GM12801 (cell line): ENCODE measurements around the gene TMEM201.

ENCODE experiments used
- TF ChIP-seq, protein P1 (sequence below): IDR thresholded peaks from one replicate; pipeline ENCODE4 v1.5.1; 2011; ENCODE audit warnings: control low read depth; ENCODE audit not compliant: insufficient read length; ENCODE audit errors: extremely low read depth

The TMEM201 gene

GRCh38 chr1:9612162-9612845, 23.6 kb downstream of the TMEM201 start:
- TF ChIP-seq, protein P1, sequence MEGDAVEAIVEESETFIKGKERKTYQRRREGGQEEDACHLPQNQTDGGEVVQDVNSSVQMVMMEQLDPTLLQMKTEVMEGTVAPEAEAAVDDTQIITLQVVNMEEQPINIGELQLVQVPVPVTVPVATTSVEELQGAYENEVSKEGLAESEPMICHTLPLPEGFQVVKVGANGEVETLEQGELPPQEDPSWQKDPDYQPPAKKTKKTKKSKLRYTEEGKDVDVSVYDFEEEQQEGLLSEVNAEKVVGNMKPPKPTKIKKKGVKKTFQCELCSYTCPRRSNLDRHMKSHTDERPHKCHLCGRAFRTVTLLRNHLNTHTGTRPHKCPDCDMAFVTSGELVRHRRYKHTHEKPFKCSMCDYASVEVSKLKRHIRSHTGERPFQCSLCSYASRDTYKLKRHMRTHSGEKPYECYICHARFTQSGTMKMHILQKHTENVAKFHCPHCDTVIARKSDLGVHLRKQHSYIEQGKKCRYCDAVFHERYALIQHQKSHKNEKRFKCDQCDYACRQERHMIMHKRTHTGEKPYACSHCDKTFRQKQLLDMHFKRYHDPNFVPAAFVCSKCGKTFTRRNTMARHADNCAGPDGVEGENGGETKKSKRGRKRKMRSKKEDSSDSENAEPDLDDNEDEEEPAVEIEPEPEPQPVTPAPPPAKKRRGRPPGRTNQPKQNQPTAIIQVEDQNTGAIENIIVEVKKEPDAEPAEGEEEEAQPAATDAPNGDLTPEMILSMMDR: no peak

DNA sequence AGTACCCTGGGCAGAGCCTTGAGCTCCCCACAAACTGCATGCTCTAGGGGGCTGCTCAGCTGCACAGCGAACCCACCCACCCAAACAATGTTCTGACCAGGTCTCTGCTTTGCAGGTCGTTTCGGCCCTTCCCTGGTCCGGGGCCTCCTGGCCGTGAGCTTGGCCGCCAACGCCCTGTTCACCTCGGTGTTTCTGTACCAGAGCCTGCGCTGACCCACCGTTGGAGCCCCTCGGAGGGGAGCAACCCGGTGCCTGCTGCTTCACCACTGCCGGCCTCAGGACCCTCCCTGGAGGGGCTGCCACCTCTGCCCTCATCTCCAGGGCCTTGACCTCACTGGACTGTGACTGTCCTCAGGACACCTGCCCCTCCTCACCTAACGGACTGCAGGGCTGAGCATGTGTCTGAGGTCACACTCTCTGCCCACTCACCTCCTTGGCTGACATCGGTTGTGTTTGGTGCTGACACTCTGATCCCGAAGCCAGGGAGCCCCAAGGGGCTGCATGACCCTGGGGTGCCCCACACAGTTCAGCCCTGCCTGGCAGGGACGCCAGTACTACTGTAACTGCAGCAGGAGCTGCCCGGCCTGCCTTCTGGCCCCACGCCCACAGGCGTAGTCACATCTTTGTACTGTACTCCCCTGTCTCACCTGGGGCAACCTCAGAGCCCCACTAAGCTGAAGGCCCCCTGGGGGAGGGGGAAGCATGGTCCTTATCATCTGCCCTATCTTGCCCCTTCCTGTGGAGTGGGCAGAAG, 24.3 kb downstream of the TMEM201 start:
- TF ChIP-seq, protein P1: no peak

- TF ChIP-seq, protein P1: no peak
Measured at GRCh38 chr1:9613625-9614299, 25.1 kb downstream of the TMEM201 start.

DNA sequence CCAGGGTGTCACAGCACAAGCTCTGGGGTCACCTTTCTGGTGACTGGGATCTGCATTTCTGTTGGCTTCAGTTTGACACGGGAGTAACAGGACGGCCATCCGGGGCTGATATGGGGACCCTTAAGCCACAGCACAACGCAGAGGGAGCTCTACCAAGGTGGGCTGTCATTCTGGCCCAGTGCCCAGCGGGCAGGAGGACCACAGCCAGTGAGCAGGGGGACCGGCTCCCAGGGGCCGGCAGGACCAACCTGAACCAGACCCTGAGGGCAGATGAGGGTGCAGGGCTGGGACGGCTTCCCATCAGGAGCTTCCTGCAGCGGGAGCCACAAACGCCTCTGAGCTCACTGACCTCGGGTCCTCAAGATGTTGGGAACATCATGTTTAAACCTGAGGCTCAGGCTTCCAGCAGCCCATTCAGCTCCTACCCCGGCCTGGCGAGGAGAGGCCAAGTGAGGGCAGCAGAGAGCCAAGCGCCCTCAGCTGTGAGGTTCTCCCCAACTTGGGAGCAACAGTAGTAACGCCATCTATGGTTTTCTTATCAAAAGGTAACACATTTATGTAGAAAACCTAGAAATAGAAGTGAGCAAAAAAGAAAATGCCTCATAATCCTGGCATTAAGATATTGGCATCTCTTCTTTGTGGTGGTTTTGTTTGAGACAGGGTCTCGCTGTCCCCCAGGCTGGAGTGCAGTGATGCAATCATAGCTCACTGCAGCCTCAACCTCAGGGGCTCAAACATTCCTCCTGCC, 26.8 kb downstream of the TMEM201 start:
- TF ChIP-seq, protein P1: peak; percentile 70

DNA sequence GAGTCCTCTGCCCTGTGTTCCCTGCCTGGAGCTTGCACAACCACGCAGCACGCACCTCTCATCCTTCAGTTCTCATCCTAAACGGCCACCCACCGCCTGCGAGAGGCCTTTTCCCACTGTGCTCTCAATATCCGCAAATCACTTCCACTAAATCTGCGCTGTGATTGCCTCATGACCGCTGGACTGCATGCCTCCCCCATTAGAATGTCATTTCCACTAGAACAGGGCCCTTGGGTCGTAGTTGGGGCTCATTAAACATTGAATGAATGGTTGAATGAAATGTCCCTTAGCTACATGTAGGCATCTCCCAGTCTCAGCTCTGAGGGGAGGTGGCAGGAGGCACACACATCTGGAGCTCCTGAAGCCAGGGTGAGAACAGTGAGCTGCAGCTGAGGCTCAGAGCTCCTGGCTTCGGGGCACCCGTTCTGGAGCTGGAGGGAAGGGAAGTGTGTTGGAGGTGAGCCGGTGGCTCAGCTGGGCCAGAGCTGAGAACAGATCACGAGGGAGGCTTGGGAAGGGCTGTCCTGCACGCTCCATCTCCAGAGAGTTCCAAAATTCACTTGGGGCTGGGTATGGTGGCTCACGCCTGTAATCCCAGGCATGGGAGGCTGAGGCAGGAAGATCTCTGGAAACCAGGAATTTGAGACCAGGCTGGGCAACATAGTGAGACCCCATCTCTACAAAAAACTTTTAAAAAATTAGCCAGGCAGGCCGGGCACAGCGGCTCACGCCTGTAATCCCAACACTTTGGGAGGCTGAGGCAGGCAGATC, 30.4 kb downstream of the TMEM201 start:
- TF ChIP-seq, protein P1: no peak

DNA sequence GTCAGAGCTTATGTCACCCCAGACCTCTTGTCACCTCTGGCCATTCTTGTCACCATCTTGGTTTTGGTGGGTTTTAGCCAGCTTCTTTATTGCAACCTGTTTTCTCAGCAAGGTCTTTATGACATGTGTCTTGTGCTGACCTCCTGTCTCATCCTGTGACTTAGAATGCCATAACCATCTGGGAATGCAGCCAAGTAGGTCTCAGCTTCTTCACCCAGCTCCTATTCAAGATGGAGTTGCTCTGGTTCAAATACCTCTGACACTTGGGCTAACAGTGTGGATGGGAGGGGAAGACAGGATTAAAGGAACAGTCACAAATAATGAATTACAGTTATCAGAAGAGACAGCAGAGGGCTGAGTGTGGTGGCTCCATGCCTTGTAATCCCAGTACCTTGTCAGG, 32.3 kb downstream of the TMEM201 start:
- TF ChIP-seq, protein P1: no peak
